ENCODE results near the gene FOXR1.
A peak's percentile ranks its signal among the peaks of the same experiment; 100 is the strongest.

Gene FOXR1

GRCh38 chr11:118971646-118972045 is at the start of gene FOXR1:
TSS of gene FOXR1 (plus strand) at chr11:118971761. CDS start at chr11:118971932, 171 bp downstream.
- no peak for DNase-seq (ENCODE audit: low read depth in 3 of 3)

- no peak for DNase-seq (ENCODE audit: low read depth in 3 of 3)
Observed at GRCh38 chr11:118921929-118922744, 49.4 kb upstream of the FOXR1 start.

- DNase-seq (ENCODE audit: low read depth in 3 of 3) = no peak
Observed at GRCh38 chr11:118922745-118923627, 48.6 kb upstream of the FOXR1 start.

- DNase-seq (ENCODE audit: low read depth in 3 of 3) = no peak
Observed at GRCh38 chr11:118923721-118924587, 47.6 kb upstream of the FOXR1 start.

- no peak for DNase-seq (ENCODE audit: low read depth in 3 of 3)
Observed at GRCh38 chr11:118924591-118925585, 46.7 kb upstream of the FOXR1 start.

- no peak for DNase-seq (ENCODE audit: low read depth in 3 of 3)
Observed at GRCh38 chr11:118927554-118928100, 43.9 kb upstream of the FOXR1 start.

- peak; percentile 86 to 91 (median 90) for DNase-seq (ENCODE audit: low read depth in 3 of 3)
Observed at GRCh38 chr11:118928101-118928869, 43.3 kb upstream of the FOXR1 start.

- no peak for DNase-seq (ENCODE audit: low read depth in 3 of 3)
Observed at GRCh38 chr11:118928870-118929500, 42.6 kb upstream of the FOXR1 start.

GRCh38 chr11:118929501-118930093 is 42.0 kb upstream of the FOXR1 start:
- peak in 2 of 3 experiments; percentile 47 to 55 for DNase-seq (ENCODE audit: low read depth in 3 of 3)

GRCh38 chr11:118930094-118930712 is 41.4 kb upstream of the FOXR1 start:
- DNase-seq (ENCODE audit: low read depth in 3 of 3) = peak; percentile 73 to 78 (median 77)

- DNase-seq (ENCODE audit: low read depth in 3 of 3) = no peak
Observed at GRCh38 chr11:118931571-118931970, 40.0 kb upstream of the FOXR1 start.

GRCh38 chr11:118933486-118933885 is 38.1 kb upstream of the FOXR1 start:
- DNase-seq (ENCODE audit: low read depth in 3 of 3) = no peak

- DNase-seq (ENCODE audit: low read depth in 3 of 3) = no peak
Observed at GRCh38 chr11:118935376-118935775, 36.2 kb upstream of the FOXR1 start.

- DNase-seq (ENCODE audit: low read depth in 3 of 3) = no peak
Observed at GRCh38 chr11:118938491-118939403, 32.8 kb upstream of the FOXR1 start.

GRCh38 chr11:118939404-118939915 is 32.1 kb upstream of the FOXR1 start:
- no peak for DNase-seq (ENCODE audit: low read depth in 3 of 3)

- DNase-seq (ENCODE audit: low read depth in 3 of 3) = no peak
Observed at GRCh38 chr11:118939953-118940598, 31.5 kb upstream of the FOXR1 start.
